ENCODE results near the gene NMNAT2. TPM values are rescaled to one million over a fixed set of nuclear protein-coding genes. Genes with fewer than 3 reads are reported as not detected.

The NMNAT2 gene
- total RNA-seq, 1 experiment from 2014 or later: 8.8 TPM

DNA sequence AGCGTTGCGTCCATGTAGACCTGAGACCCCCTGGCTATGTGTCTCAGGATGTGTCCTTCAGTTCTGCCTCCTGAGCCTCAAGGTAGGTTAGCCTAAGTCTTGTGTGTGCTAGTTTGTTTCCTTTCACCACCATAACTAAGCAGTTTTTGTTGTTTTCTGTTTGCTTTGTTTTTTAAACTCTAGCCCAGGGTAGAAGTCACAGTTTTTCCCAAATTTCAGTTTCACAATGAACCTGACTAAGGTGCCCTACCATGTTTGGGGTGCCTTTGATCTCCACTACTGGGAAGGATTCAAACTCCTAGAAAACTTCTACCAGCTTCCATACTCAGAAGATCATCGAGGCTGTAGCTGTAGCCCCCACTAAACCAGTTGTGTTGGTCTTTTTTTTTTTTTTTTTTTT lies 39.3 kb upstream of the NMNAT2 start:
- no peak overlapping the region for H3K27ac Mint-ChIP-seq

More for the DNA sequence above, 39.3 kb upstream of the NMNAT2 start:
- TF ChIP-seq PRRX2 (CRISPR knock-in tag; IDR thresholded peaks at IDR 0.05) (no peak), ZNF219 (CRISPR knock-in tag; IDR thresholded peaks at IDR 0.05; ENCODE audit: borderline replicate concordance) (no peak), SOX15 (CRISPR knock-in tag; IDR thresholded peaks at IDR 0.05) (no peak), FOXP1 (CRISPR knock-in tag; IDR thresholded peaks at IDR 0.05; ENCODE audit: borderline replicate concordance) (no peak), NR3C1 (CRISPR knock-in tag; conservative IDR thresholded peaks at IDR 0.05; ENCODE audit: low read depth) (no peak), GABPB1 (CRISPR knock-in tag; IDR thresholded peaks at IDR 0.05) (no peak), CREM (CRISPR knock-in tag; IDR thresholded peaks at IDR 0.05) (no peak), ZBTB21 (CRISPR knock-in tag; IDR thresholded peaks at IDR 0.05; ENCODE audit: borderline replicate concordance) (no peak), RELA (CRISPR knock-in tag; IDR thresholded peaks at IDR 0.05; ENCODE audit: borderline replicate concordance) (no peak)
- TF ChIP-seq, protein P1, sequence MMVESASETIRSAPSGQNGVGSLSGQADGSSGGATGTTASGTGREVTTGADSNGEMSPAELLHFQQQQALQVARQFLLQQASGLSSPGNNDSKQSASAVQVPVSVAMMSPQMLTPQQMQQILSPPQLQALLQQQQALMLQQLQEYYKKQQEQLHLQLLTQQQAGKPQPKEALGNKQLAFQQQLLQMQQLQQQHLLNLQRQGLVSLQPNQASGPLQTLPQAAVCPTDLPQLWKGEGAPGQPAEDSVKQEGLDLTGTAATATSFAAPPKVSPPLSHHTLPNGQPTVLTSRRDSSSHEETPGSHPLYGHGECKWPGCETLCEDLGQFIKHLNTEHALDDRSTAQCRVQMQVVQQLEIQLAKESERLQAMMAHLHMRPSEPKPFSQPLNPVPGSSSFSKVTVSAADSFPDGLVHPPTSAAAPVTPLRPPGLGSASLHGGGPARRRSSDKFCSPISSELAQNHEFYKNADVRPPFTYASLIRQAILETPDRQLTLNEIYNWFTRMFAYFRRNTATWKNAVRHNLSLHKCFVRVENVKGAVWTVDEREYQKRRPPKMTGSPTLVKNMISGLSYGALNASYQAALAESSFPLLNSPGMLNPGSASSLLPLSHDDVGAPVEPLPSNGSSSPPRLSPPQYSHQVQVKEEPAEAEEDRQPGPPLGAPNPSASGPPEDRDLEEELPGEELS (CRISPR knock-in tag; IDR thresholded peaks at IDR 0.05): no peak
- TF ChIP-seq, protein P2, sequence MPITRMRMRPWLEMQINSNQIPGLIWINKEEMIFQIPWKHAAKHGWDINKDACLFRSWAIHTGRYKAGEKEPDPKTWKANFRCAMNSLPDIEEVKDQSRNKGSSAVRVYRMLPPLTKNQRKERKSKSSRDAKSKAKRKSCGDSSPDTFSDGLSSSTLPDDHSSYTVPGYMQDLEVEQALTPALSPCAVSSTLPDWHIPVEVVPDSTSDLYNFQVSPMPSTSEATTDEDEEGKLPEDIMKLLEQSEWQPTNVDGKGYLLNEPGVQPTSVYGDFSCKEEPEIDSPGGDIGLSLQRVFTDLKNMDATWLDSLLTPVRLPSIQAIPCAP (CRISPR knock-in tag; IDR thresholded peaks at IDR 0.05): no peak
- TF ChIP-seq, protein P3, sequence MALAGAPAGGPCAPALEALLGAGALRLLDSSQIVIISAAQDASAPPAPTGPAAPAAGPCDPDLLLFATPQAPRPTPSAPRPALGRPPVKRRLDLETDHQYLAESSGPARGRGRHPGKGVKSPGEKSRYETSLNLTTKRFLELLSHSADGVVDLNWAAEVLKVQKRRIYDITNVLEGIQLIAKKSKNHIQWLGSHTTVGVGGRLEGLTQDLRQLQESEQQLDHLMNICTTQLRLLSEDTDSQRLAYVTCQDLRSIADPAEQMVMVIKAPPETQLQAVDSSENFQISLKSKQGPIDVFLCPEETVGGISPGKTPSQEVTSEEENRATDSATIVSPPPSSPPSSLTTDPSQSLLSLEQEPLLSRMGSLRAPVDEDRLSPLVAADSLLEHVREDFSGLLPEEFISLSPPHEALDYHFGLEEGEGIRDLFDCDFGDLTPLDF (CRISPR knock-in tag; IDR thresholded peaks at IDR 0.05): no peak
- TF ChIP-seq, protein P4, sequence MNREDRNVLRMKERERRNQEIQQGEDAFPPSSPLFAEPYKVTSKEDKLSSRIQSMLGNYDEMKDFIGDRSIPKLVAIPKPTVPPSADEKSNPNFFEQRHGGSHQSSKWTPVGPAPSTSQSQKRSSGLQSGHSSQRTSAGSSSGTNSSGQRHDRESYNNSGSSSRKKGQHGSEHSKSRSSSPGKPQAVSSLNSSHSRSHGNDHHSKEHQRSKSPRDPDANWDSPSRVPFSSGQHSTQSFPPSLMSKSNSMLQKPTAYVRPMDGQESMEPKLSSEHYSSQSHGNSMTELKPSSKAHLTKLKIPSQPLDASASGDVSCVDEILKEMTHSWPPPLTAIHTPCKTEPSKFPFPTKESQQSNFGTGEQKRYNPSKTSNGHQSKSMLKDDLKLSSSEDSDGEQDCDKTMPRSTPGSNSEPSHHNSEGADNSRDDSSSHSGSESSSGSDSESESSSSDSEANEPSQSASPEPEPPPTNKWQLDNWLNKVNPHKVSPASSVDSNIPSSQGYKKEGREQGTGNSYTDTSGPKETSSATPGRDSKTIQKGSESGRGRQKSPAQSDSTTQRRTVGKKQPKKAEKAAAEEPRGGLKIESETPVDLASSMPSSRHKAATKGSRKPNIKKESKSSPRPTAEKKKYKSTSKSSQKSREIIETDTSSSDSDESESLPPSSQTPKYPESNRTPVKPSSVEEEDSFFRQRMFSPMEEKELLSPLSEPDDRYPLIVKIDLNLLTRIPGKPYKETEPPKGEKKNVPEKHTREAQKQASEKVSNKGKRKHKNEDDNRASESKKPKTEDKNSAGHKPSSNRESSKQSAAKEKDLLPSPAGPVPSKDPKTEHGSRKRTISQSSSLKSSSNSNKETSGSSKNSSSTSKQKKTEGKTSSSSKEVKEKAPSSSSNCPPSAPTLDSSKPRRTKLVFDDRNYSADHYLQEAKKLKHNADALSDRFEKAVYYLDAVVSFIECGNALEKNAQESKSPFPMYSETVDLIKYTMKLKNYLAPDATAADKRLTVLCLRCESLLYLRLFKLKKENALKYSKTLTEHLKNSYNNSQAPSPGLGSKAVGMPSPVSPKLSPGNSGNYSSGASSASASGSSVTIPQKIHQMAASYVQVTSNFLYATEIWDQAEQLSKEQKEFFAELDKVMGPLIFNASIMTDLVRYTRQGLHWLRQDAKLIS (CRISPR knock-in tag; IDR thresholded peaks at IDR 0.05; ENCODE audit: borderline replicate concordance): no peak
- TF ChIP-seq, protein P5, sequence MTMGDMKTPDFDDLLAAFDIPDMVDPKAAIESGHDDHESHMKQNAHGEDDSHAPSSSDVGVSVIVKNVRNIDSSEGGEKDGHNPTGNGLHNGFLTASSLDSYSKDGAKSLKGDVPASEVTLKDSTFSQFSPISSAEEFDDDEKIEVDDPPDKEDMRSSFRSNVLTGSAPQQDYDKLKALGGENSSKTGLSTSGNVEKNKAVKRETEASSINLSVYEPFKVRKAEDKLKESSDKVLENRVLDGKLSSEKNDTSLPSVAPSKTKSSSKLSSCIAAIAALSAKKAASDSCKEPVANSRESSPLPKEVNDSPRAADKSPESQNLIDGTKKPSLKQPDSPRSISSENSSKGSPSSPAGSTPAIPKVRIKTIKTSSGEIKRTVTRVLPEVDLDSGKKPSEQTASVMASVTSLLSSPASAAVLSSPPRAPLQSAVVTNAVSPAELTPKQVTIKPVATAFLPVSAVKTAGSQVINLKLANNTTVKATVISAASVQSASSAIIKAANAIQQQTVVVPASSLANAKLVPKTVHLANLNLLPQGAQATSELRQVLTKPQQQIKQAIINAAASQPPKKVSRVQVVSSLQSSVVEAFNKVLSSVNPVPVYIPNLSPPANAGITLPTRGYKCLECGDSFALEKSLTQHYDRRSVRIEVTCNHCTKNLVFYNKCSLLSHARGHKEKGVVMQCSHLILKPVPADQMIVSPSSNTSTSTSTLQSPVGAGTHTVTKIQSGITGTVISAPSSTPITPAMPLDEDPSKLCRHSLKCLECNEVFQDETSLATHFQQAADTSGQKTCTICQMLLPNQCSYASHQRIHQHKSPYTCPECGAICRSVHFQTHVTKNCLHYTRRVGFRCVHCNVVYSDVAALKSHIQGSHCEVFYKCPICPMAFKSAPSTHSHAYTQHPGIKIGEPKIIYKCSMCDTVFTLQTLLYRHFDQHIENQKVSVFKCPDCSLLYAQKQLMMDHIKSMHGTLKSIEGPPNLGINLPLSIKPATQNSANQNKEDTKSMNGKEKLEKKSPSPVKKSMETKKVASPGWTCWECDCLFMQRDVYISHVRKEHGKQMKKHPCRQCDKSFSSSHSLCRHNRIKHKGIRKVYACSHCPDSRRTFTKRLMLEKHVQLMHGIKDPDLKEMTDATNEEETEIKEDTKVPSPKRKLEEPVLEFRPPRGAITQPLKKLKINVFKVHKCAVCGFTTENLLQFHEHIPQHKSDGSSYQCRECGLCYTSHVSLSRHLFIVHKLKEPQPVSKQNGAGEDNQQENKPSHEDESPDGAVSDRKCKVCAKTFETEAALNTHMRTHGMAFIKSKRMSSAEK (CRISPR knock-in tag; IDR thresholded peaks at IDR 0.05; ENCODE audit: borderline replicate concordance): no peak
- TF ChIP-seq, protein P6, sequence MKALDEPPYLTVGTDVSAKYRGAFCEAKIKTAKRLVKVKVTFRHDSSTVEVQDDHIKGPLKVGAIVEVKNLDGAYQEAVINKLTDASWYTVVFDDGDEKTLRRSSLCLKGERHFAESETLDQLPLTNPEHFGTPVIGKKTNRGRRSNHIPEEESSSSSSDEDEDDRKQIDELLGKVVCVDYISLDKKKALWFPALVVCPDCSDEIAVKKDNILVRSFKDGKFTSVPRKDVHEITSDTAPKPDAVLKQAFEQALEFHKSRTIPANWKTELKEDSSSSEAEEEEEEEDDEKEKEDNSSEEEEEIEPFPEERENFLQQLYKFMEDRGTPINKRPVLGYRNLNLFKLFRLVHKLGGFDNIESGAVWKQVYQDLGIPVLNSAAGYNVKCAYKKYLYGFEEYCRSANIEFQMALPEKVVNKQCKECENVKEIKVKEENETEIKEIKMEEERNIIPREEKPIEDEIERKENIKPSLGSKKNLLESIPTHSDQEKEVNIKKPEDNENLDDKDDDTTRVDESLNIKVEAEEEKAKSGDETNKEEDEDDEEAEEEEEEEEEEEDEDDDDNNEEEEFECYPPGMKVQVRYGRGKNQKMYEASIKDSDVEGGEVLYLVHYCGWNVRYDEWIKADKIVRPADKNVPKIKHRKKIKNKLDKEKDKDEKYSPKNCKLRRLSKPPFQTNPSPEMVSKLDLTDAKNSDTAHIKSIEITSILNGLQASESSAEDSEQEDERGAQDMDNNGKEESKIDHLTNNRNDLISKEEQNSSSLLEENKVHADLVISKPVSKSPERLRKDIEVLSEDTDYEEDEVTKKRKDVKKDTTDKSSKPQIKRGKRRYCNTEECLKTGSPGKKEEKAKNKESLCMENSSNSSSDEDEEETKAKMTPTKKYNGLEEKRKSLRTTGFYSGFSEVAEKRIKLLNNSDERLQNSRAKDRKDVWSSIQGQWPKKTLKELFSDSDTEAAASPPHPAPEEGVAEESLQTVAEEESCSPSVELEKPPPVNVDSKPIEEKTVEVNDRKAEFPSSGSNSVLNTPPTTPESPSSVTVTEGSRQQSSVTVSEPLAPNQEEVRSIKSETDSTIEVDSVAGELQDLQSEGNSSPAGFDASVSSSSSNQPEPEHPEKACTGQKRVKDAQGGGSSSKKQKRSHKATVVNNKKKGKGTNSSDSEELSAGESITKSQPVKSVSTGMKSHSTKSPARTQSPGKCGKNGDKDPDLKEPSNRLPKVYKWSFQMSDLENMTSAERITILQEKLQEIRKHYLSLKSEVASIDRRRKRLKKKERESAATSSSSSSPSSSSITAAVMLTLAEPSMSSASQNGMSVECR (CRISPR knock-in tag; IDR thresholded peaks at IDR 0.05; ENCODE audit: borderline replicate concordance): no peak
- peaks cover 26% of the 10 kb centered on the region for H3K4me1 Mint-ChIP-seq
- no peaks in the 10 kb centered on the region for H3K27me3 Mint-ChIP-seq (ENCODE audit: low read depth)
- no peaks in the 10 kb centered on the region for H3K36me3 Mint-ChIP-seq
- CTCF ChIA-PET: interaction anchor here (0.6 kb wide), 1 partner anchor 194 kb away, joined by 4 read pairs; no protein-coding TSS in a partner anchor
- ATAC-seq (no peak), DNase-seq (ENCODE audit: low spot score) (no peak)
- H3K4me3 Mint-ChIP-seq: no peak overlapping the region
- H3K9me3 Mint-ChIP-seq: 0 out of 2 replicates have a peak, but pooled peaks cover 3% of the 10 kb centered on the region
- POLR2A ChIA-PET: no interaction called here
